GM19395 (cell line): ENCODE measurements around the gene LARP6.
"Not testable (repeated sequence)": the region's sequence is repeated elsewhere in the genome, so short reads cannot be mapped to it uniquely, and the experiment has no call there.

ENCODE experiments used
- ATAC-seq: cut with Tn5 transposase; IDR thresholded peaks from one replicate; pipeline ENCODE4 v1.9.1; 2021; ENCODE audit warnings: mild to moderate bottlenecking, moderate library complexity; ENCODE audit not compliant: unreplicated experiment

The LARP6 gene

GRCh38 chr15:70831094-70831911, 22.7 kb downstream of the LARP6 start:
- ATAC-seq, result no peak

GRCh38 chr15:70830615-70831014, 23.3 kb downstream of the LARP6 start:
- no peak for ATAC-seq

- ATAC-seq, result no peak
Measured at GRCh38 chr15:70829371-70830166, 24.4 kb downstream of the LARP6 start.

DNA sequence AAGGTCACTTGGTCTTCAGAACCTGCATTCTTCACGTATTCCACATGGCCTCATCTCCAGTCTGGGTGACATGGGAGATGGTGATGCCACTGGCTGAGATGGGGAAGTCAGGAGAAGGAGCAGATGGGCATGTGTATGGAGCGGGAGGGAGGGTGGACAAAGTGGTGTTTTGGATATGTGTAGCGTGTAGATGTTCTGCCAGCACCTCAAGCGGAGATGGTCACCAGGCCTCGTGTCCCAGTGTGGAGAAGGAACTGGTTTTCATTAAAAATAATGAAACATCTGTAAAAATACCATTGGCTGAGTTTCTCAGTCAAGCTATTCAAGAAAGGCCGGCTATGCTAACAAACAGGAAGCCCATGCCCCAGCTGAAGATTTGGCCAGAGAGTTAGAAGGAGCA, 26.2 kb downstream of the LARP6 start:
- no peak for ATAC-seq

DNA sequence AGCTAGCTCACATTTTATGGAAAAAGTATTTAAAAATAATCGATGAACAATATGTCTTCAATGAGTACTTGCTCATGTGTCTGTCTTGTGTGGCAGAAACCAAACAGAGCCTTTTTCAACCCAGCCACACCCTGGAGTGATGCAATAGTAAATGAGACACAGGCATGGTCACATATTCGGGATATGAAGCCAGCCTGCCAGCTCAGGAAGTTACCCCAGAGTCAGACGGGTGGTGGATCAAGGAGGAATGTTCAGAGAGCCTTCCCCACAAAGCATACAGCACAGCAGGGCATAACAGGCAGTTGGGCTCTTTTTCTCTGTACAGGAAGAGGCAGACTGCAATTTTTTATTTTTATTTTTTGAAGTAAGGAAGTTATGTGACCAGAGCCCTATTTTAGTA, 27.3 kb downstream of the LARP6 start:
- no peak for ATAC-seq

- no peak for ATAC-seq
Measured at GRCh38 chr15:70825841-70826240, 28.1 kb downstream of the LARP6 start.

- no peak for ATAC-seq
Measured at GRCh38 chr15:70823196-70823595, 30.8 kb downstream of the LARP6 start.

DNA sequence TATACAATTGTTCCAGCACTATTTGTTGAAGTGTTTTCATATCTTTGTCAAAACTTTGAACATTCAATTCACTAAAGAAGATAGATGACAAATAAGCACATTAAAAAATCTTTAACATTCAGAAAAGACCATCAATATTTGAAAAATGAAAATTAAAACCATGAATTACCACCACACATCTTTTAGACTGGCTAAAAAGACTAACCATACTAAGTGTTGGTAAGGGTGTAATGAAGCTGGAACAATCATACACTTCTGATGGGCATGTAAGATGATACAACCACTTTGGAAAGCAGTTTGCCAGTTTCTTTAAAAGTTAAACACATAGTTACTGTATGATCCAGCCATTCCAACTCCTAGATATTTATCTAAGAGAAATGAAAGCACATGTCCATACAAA, 33.7 kb downstream of the LARP6 start:
- no peak for ATAC-seq

- no peak for ATAC-seq
Measured at GRCh38 chr15:70818580-70818979, 35.4 kb downstream of the LARP6 start.

GRCh38 chr15:70817266-70817665, 36.7 kb downstream of the LARP6 start:
- ATAC-seq, result no peak

- ATAC-seq, result no peak
Measured at GRCh38 chr15:70815604-70816003, 38.4 kb downstream of the LARP6 start.

DNA sequence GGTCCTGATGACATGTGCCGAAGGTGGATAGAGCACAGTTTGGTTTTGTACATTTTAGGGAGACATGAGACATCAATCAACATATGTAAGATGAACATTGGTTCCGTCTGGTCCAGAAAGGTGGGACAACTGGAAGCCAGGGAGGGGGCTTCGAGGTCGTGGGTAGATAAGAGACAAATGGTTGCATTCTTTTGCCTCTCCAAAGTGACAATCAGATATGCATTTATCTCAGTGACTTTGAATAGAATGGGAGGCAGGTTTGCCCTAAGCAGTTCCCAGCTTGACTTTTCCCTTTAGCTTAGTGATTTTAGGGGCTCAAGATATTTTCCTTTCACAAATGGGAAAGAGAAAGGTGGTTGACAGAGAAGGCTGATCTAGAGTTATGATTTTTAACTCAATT, 38.9 kb downstream of the LARP6 start:
- not testable (repeated sequence) for ATAC-seq

- no peak for ATAC-seq
Measured at GRCh38 chr15:70812827-70813364, 41.1 kb downstream of the LARP6 start.

DNA sequence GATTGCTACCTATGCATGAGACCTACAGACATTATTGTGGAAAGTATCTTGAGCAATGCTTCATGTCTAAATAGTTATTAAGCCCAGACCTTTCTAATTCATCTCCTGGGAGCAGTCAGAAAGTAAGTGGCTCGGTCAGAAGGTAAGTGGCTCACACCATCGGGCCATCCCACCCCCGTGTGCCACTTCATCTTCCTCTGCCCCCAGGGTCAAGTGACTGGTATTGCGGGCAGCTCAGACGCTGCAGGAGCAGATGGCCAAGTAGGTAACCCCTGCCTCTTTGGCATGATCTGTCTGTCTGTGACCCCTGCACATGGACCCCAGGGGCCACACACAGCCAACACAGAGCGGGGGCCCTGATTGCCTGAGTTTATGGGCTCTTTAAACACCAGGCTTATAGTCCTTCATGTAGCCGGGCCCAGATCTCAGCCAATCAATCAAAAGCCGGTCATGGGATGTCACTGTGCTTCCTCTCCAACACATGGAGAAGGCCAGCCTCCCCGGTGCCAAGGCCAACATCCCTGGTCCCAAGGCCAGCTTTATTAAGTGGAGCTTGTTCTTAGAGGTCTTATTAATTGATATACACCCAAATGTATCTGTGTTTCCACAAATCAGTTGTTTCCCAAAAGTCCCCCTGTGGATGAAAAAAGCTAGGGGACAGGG, 42.9 kb downstream of the LARP6 start:
- no peak for ATAC-seq

DNA sequence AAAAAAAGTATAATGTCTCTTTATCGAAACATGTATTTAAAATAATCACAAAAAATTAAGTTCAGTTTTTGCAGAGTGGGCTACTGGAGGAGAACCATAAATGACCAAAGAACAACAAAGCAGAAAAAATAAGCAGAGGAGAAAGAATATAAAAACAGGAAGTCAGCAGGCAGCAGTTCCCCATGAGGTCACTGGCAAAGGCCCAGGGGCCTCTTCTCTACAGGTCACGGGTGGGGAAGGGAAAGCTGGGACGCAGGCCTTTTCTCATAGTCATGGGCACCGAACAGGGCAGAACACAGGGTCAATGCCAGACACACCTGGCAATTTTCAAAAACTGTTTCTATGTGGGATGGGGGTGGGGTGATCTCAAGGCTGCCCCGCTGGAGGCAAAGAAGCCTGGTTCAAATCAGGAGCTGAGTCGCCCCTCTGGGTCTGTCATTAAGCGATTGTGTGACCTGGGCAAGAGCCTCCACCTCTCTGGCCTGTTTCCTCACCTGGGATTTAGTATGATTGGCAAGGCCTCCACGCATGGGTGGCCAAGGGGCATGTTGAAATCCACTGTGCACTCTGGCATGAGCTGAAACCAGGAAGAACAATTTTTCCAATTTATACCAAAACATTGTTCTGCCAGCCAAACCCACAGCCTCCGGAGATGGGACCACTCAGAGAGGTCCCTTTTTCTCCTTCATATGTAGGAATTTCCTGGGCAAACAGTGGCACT, 46.8 kb downstream of the LARP6 start:
- no peak for ATAC-seq

GRCh38 chr15:70804388-70804787, 49.6 kb downstream of the LARP6 start:
- not testable (repeated sequence) for ATAC-seq

DNA sequence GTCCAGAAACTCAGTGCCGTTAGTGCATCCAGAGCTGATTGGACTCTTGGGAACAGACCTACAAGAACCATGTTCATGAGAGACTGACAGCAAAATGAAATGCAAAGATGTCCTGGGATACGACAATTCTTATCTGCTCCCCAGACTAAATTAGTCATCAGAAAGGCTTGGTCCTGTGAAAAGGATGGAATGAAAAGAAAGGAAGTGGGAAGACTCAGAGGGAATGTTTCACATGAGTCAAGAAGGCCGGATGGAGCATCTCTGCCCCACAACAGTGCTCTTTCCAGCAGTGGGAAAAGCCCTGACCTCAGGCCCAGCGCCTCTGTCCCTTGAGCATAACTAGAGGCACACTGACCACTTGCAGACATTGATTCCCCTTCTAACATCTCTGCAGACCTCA, 51.3 kb downstream of the LARP6 start:
- no peak for ATAC-seq

GRCh38 chr15:70801109-70801508, 52.8 kb downstream of the LARP6 start:
- no peak for ATAC-seq

GRCh38 chr15:70799667-70800450, 54.1 kb downstream of the LARP6 start:
- ATAC-seq, result no peak

GRCh38 chr15:70797464-70797863, 56.5 kb downstream of the LARP6 start:
- ATAC-seq, result no peak
